ENCODE results near the gene DSC1. TPM values are rescaled to one million over a fixed set of nuclear protein-coding genes. Genes with fewer than 3 reads are reported as not detected.

Gene DSC1
- polyA plus RNA-seq, 1 of the 3 experiments (the other 2 are of a cell fraction) = not detected

- TF ChIP-seq USF2 (IDR thresholded peaks at IDR 0.05; ENCODE audit: borderline replicate concordance, low read depth, low read length) (no peak), RCOR1 (IDR thresholded peaks at IDR 0.05; ENCODE audit: low read length) (no peak)
Measured at GRCh38 chr18:31209041-31209440, 46.4 kb upstream of the DSC1 start (continued).

- WGBS (ENCODE audit: low lambda C conversion rate) = 28% methylated on average over 6 of the region's 6 CpGs
- H3K9me2 ChIP-seq = no peaks in the 10 kb centered on the region
- no peak overlapping the region for H2AFZ ChIP-seq (ENCODE audit: low read depth)
- H3K4me1 ChIP-seq (ENCODE audit: control insufficient read depth in 1 of 2, insufficient read depth in 2 of 2, low read depth in 1 of 2, low read length in 1 of 2) = no peaks in the 10 kb centered on the region
- 0 out of 2 replicates have a peak overlapping the region, but pooled peaks have one; percentile 19 for H3K4me2 ChIP-seq
- no peak for TF ChIP-seq EP300 (IDR thresholded peaks at IDR 0.05; ENCODE audit: borderline replicate concordance in 1 of 2, low read depth in 1 of 2, low read length in 1 of 2)
- no peaks in the 10 kb centered on the region for H3K27me3 ChIP-seq (ENCODE audit: insufficient read depth)
- DNase-seq = no peak
- H3K79me2 ChIP-seq (ENCODE audit: insufficient read depth) = no peaks in the 10 kb centered on the region
- H3K27ac ChIP-seq (ENCODE audit: low read depth in 2 of 2, low read length in 1 of 2) = no peak overlapping the region
- no peaks in the 10 kb centered on the region for H4K20me1 ChIP-seq (ENCODE audit: insufficient read depth)
- H3K4me3 ChIP-seq (ENCODE audit: low read depth in 2 of 2, low read length in 1 of 2) = no peak overlapping the region
- ChIA-PET CTCF (interaction anchor here (0.6 kb wide), 1 partner anchor 19 kb away, joined by 3 read pairs; no protein-coding TSS in a partner anchor), POLR2A (no interaction called here)
- no peaks in the 10 kb centered on the region for H3K9me3 ChIP-seq
- no peaks in the 10 kb centered on the region for H3K36me3 ChIP-seq (replicated peaks in 1 of 2; ENCODE audit: control insufficient read depth in 1 of 2, insufficient read depth in 2 of 2, low read length in 1 of 2)
- H3F3A ChIP-seq (replicated peaks; ENCODE audit: insufficient read depth) = no peaks in the 10 kb centered on the region
- H3K9ac ChIP-seq = no peak overlapping the region
Measured at GRCh38 chr18:31207391-31207790, 44.7 kb upstream of the DSC1 start.

GRCh38 chr18:31206787-31207381, 44.2 kb upstream of the DSC1 start:
- Histone ChIP-seq H3K4me2 (peak overlapping the region; percentile 19; the same call in 1 of the 2 replicates), H2AFZ (ENCODE audit: low read depth) (no peak overlapping the region), H3K27ac (ENCODE audit: low read depth in 2 of 2, low read length in 1 of 2) (no peak overlapping the region), H3K9me3 (no peaks in the 10 kb centered on the region), H4K20me1 (ENCODE audit: insufficient read depth) (no peaks in the 10 kb centered on the region), H3F3A (replicated peaks; ENCODE audit: insufficient read depth) (no peaks in the 10 kb centered on the region), H3K4me3 (ENCODE audit: low read depth in 2 of 2, low read length in 1 of 2) (no peak overlapping the region; a peak in 1 of 4 replicates), H3K79me2 (ENCODE audit: insufficient read depth) (no peaks in the 10 kb centered on the region), H3K27me3 (ENCODE audit: insufficient read depth) (no peaks in the 10 kb centered on the region), H3K4me1 (ENCODE audit: control insufficient read depth in 1 of 2, insufficient read depth in 2 of 2, low read depth in 1 of 2, low read length in 1 of 2) (no peaks in the 10 kb centered on the region), H3K9me2 (no peaks in the 10 kb centered on the region), H3K9ac (no peak overlapping the region), H3K36me3 (replicated peaks in 1 of 2; ENCODE audit: control insufficient read depth in 1 of 2, insufficient read depth in 2 of 2, low read length in 1 of 2) (no peaks in the 10 kb centered on the region)
- TF ChIP-seq NRF1 (IDR thresholded peaks at IDR 0.05; ENCODE audit: low read depth, low read length) = no peak
- peak; percentile 15; the same call in 1 of the 2 replicates for TF ChIP-seq CTCF (IDR thresholded peaks at IDR 0.05)
- peak; percentile 2 for DNase-seq
- ChIA-PET POLR2A (no interaction called here), CTCF (interaction anchor here (0.6 to 0.7 kb wide), 2 partner anchors 19 to 201 kb away, joined by 3 read pairs; no protein-coding TSS in a partner anchor)
- 2% methylated on average over 11 of the region's 11 CpGs for WGBS (ENCODE audit: low lambda C conversion rate)
